ENCODE measurements around the gene RWDD1.

The RWDD1 gene

GRCh38 chr6:116545651-116546050, 25.7 kb upstream of the RWDD1 start, which contains the start of gene TRAPPC3L:
Gene TRAPPC3L (minus strand): TSS chr6:116545684. CDS start chr6:116545514, 170 bp downstream.
- Histone ChIP-seq H3K9ac (ENCODE audit: insufficient read length, low read depth) (no peak within 1 kb of the TSS), H3K9me3 (ENCODE audit: insufficient read depth, low read length) (no peaks in the 10 kb centered on the region), H3K4me1 (ENCODE audit: insufficient read depth, insufficient read length) (no peaks in the 10 kb centered on the region), H3K36me3 (ENCODE audit: insufficient read depth, insufficient read length, low read length) (no peaks in the 10 kb centered on the region), H3K4me3 (ENCODE audit: insufficient read length, low read depth) (no peak within 1 kb of the TSS), H3K27me3 (ENCODE audit: insufficient read depth, insufficient read length) (no peaks in the 10 kb centered on the region)
- DNase-seq (ENCODE audit: low read depth, low spot score) = no peak
- TF ChIP-seq SUZ12 (IDR thresholded peaks at IDR 0.05; ENCODE audit: extremely low read depth, insufficient read depth, insufficient read length) (no peak), YY1 (IDR thresholded peaks at IDR 0.05; ENCODE audit: insufficient read depth, insufficient read length) (no peak), ZNF274 (IDR thresholded peaks at IDR 0.05; ENCODE audit: low read depth, low read length) (no peak)

GRCh38 chr6:116547358-116547757, 23.9 kb upstream of the RWDD1 start:
- Histone ChIP-seq H3K27me3 (ENCODE audit: insufficient read depth, insufficient read length) (no peaks in the 10 kb centered on the region), H3K36me3 (ENCODE audit: insufficient read depth, insufficient read length, low read length) (no peaks in the 10 kb centered on the region), H3K4me1 (ENCODE audit: insufficient read depth, insufficient read length) (no peaks in the 10 kb centered on the region), H3K9me3 (ENCODE audit: insufficient read depth, low read length) (no peaks in the 10 kb centered on the region), H3K9ac (ENCODE audit: insufficient read length, low read depth) (no peak overlapping the region), H3K4me3 (ENCODE audit: insufficient read length, low read depth) (no peak overlapping the region)
- DNase-seq (ENCODE audit: low read depth, low spot score) = no peak
- no peak for TF ChIP-seq SUZ12 (IDR thresholded peaks at IDR 0.05; ENCODE audit: extremely low read depth, insufficient read depth, insufficient read length)
- no peak for TF ChIP-seq YY1 (IDR thresholded peaks at IDR 0.05; ENCODE audit: insufficient read depth, insufficient read length)
- TF ChIP-seq ZNF274 (IDR thresholded peaks at IDR 0.05; ENCODE audit: low read depth, low read length) = no peak

GRCh38 chr6:116550796-116551195, 20.5 kb upstream of the RWDD1 start:
- DNase-seq (ENCODE audit: low read depth, low spot score) = no peak
- Histone ChIP-seq H3K9ac (ENCODE audit: insufficient read length, low read depth) (no peak overlapping the region), H3K4me3 (ENCODE audit: insufficient read length, low read depth) (no peak overlapping the region), H3K4me1 (ENCODE audit: insufficient read depth, insufficient read length) (no peaks in the 10 kb centered on the region), H3K27me3 (ENCODE audit: insufficient read depth, insufficient read length) (no peaks in the 10 kb centered on the region), H3K36me3 (ENCODE audit: insufficient read depth, insufficient read length, low read length) (no peaks in the 10 kb centered on the region), H3K9me3 (ENCODE audit: insufficient read depth, low read length) (no peaks in the 10 kb centered on the region)
- TF ChIP-seq SUZ12 (IDR thresholded peaks at IDR 0.05; ENCODE audit: extremely low read depth, insufficient read depth, insufficient read length) = no peak
- TF ChIP-seq ZNF274 (IDR thresholded peaks at IDR 0.05; ENCODE audit: low read depth, low read length) = no peak
- TF ChIP-seq YY1 (IDR thresholded peaks at IDR 0.05; ENCODE audit: insufficient read depth, insufficient read length) = no peak

GRCh38 chr6:116553451-116553850, 17.9 kb upstream of the RWDD1 start, which contains the start of gene CALHM4:
Gene CALHM4 (plus strand): TSS chr6:116553751. CDS start chr6:116553794, 43 bp downstream.
- H3K4me3 ChIP-seq (ENCODE audit: insufficient read length, low read depth) = no peak within 1 kb of the TSS
- H3K27me3 ChIP-seq (ENCODE audit: insufficient read depth, insufficient read length) = no peaks in the 10 kb centered on the region
- no peaks in the 10 kb centered on the region for H3K4me1 ChIP-seq (ENCODE audit: insufficient read depth, insufficient read length)
- TF ChIP-seq ZNF274 (IDR thresholded peaks at IDR 0.05; ENCODE audit: low read depth, low read length) = no peak
- TF ChIP-seq SUZ12 (IDR thresholded peaks at IDR 0.05; ENCODE audit: extremely low read depth, insufficient read depth, insufficient read length) = no peak
- TF ChIP-seq YY1 (IDR thresholded peaks at IDR 0.05; ENCODE audit: insufficient read depth, insufficient read length) = no peak
- no peak for DNase-seq (ENCODE audit: low read depth, low spot score)
- H3K9me3 ChIP-seq (ENCODE audit: insufficient read depth, low read length) = no peaks in the 10 kb centered on the region
- no peaks in the 10 kb centered on the region for H3K36me3 ChIP-seq (ENCODE audit: insufficient read depth, insufficient read length, low read length)
- no peak within 1 kb of the TSS for H3K9ac ChIP-seq (ENCODE audit: insufficient read length, low read depth)

- TF ChIP-seq ZNF274 (IDR thresholded peaks at IDR 0.05; ENCODE audit: low read depth, low read length) = no peak
- TF ChIP-seq YY1 (IDR thresholded peaks at IDR 0.05; ENCODE audit: insufficient read depth, insufficient read length) = no peak
- no peak for TF ChIP-seq SUZ12 (IDR thresholded peaks at IDR 0.05; ENCODE audit: extremely low read depth, insufficient read depth, insufficient read length)
- Histone ChIP-seq H3K4me3 (ENCODE audit: insufficient read length, low read depth) (no peak overlapping the region), H3K4me1 (ENCODE audit: insufficient read depth, insufficient read length) (no peaks in the 10 kb centered on the region), H3K27me3 (ENCODE audit: insufficient read depth, insufficient read length) (no peaks in the 10 kb centered on the region), H3K9ac (ENCODE audit: insufficient read length, low read depth) (no peak overlapping the region), H3K36me3 (ENCODE audit: insufficient read depth, insufficient read length, low read length) (no peaks in the 10 kb centered on the region), H3K9me3 (ENCODE audit: insufficient read depth, low read length) (no peaks in the 10 kb centered on the region)
- no peak for DNase-seq (ENCODE audit: low read depth, low spot score)
These were observed 15.2 kb upstream of the RWDD1 start for GRCh38 chr6:116556065-116556464.

- DNase-seq (ENCODE audit: low read depth, low spot score) = no peak
- H3K9ac ChIP-seq (ENCODE audit: insufficient read length, low read depth) = no peak overlapping the region
- no peaks in the 10 kb centered on the region for H3K4me1 ChIP-seq (ENCODE audit: insufficient read depth, insufficient read length)
- H3K9me3 ChIP-seq (ENCODE audit: insufficient read depth, low read length) = no peaks in the 10 kb centered on the region
- H3K36me3 ChIP-seq (ENCODE audit: insufficient read depth, insufficient read length, low read length) = no peaks in the 10 kb centered on the region
- no peak overlapping the region for H3K4me3 ChIP-seq (ENCODE audit: insufficient read length, low read depth)
- no peaks in the 10 kb centered on the region for H3K27me3 ChIP-seq (ENCODE audit: insufficient read depth, insufficient read length)
- TF ChIP-seq YY1 (IDR thresholded peaks at IDR 0.05; ENCODE audit: insufficient read depth, insufficient read length) = no peak
- no peak for TF ChIP-seq SUZ12 (IDR thresholded peaks at IDR 0.05; ENCODE audit: extremely low read depth, insufficient read depth, insufficient read length)
- no peak for TF ChIP-seq ZNF274 (IDR thresholded peaks at IDR 0.05; ENCODE audit: low read depth, low read length)
These were observed 14.4 kb upstream of the RWDD1 start for GRCh38 chr6:116556814-116557415.

GRCh38 chr6:116557893-116558292, 13.4 kb upstream of the RWDD1 start:
- Histone ChIP-seq H3K36me3 (ENCODE audit: insufficient read depth, insufficient read length, low read length) (no peaks in the 10 kb centered on the region), H3K4me3 (ENCODE audit: insufficient read length, low read depth) (no peak overlapping the region), H3K4me1 (ENCODE audit: insufficient read depth, insufficient read length) (no peaks in the 10 kb centered on the region), H3K27me3 (ENCODE audit: insufficient read depth, insufficient read length) (no peaks in the 10 kb centered on the region), H3K9me3 (ENCODE audit: insufficient read depth, low read length) (no peaks in the 10 kb centered on the region), H3K9ac (ENCODE audit: insufficient read length, low read depth) (no peak overlapping the region)
- no peak for DNase-seq (ENCODE audit: low read depth, low spot score)
- no peak for TF ChIP-seq YY1 (IDR thresholded peaks at IDR 0.05; ENCODE audit: insufficient read depth, insufficient read length)
- TF ChIP-seq ZNF274 (IDR thresholded peaks at IDR 0.05; ENCODE audit: low read depth, low read length) = no peak
- no peak for TF ChIP-seq SUZ12 (IDR thresholded peaks at IDR 0.05; ENCODE audit: extremely low read depth, insufficient read depth, insufficient read length)

Data from NT2/D1 (cell line).